Neuronal stem cell (in vitro differentiated cells): ENCODE measurements around the gene DLST.

Source experiments
- DNase-seq: peaks from one replicate; pipeline ENCODE4 v3.0.0-alpha.2; 2013; ENCODE audit warnings: low spot score
- H2AFZ ChIP-seq: one replicate; pipeline ENCODE4 v1.6.1; 2013; ENCODE audit warnings: mild to moderate bottlenecking, low read length, inconsistent platforms
- H2AK5ac ChIP-seq: 2 replicates; pipeline ENCODE4 v1.6.1; 2013; ENCODE audit warnings: low read depth, mild to moderate bottlenecking, inconsistent platforms, low read length, moderate library complexity, mixed read lengths
- H2BK120ac ChIP-seq: 2 replicates; pipeline ENCODE4 v1.6.1; 2013; ENCODE audit warnings: low read depth, mild to moderate bottlenecking, inconsistent platforms, low read length, moderate library complexity, mixed read lengths
- H2BK12ac ChIP-seq: one replicate; pipeline ENCODE4 v1.6.1; 2013; ENCODE audit warnings: low read length, inconsistent platforms
- H2BK15ac ChIP-seq: 2 replicates; pipeline ENCODE4 v1.6.1; 2013; ENCODE audit warnings: mild to moderate bottlenecking, low read length, inconsistent platforms, mixed read lengths
- H2BK5ac ChIP-seq: one replicate; pipeline ENCODE4 v1.6.1; 2013; ENCODE audit warnings: inconsistent platforms, mild to moderate bottlenecking, low read length, moderate library complexity
- H3K14ac ChIP-seq: one replicate; pipeline ENCODE4 v1.6.1; 2013; ENCODE audit warnings: low read length, inconsistent platforms
- H3K18ac ChIP-seq: 2 replicates; pipeline ENCODE4 v1.6.1; 2013; ENCODE audit warnings: low read length, inconsistent platforms
- H3K23ac ChIP-seq: 2 replicates; pipeline ENCODE4 v1.6.1; 2013; ENCODE audit warnings: low read depth, mild to moderate bottlenecking, mixed read lengths, low read length, inconsistent platforms; ENCODE audit not compliant: poor library complexity
- H3K27ac ChIP-seq: replicated peaks from 3 replicates; pipeline ENCODE4 v1.5.1; 2013; ENCODE audit warnings: low read length, inconsistent platforms
- H3K27me3 ChIP-seq, 3 experiments: 2 replicates each; pipeline ENCODE4 v1.6.1; 2013; ENCODE audit warnings: low read length in 3 of 3, mild to moderate bottlenecking in 2 of 3, inconsistent platforms in 1 of 3, low read depth in 1 of 3, mixed read lengths in 1 of 3, moderate library complexity in 1 of 3; ENCODE audit not compliant: control insufficient read depth in 3 of 3, insufficient read depth in 3 of 3
- H3K36me3 ChIP-seq, 2 donors: replicated peaks in 1 of 2; 2 replicates each; pipeline ENCODE4 v1.6.1; 2013; ENCODE audit warnings: low read length in 2 of 2; ENCODE audit not compliant: control insufficient read depth in 2 of 2, insufficient read depth in 2 of 2
- H3K4ac ChIP-seq: 2 replicates; pipeline ENCODE4 v1.6.1; 2013; ENCODE audit warnings: inconsistent platforms, mild to moderate bottlenecking, low read length, moderate library complexity
- H3K4me1 ChIP-seq, 2 donors: 1 replicate in 1 of 2; 2 replicates in 1 of 2; pipeline ENCODE4 v1.6.1; 2013; ENCODE audit warnings: low read length in 2 of 2, low read depth in 1 of 2; ENCODE audit not compliant: control insufficient read depth in 2 of 2, insufficient read depth in 1 of 2
- H3K4me2 ChIP-seq: one replicate; pipeline ENCODE4 v1.6.1; 2013; ENCODE audit warnings: mild to moderate bottlenecking, low read length, inconsistent platforms; ENCODE audit not compliant: insufficient read depth, poor library complexity, severe bottlenecking
- H3K4me3 ChIP-seq, 2 donors: 2 replicates each; pipeline ENCODE4 v1.5.1; 2013; ENCODE audit warnings: low read length in 2 of 2, mild to moderate bottlenecking in 2 of 2, inconsistent platforms in 1 of 2, moderate library complexity in 1 of 2
- H3K79me1 ChIP-seq: one replicate; pipeline ENCODE4 v1.6.1; 2013; ENCODE audit warnings: low read depth, mild to moderate bottlenecking, inconsistent platforms, low read length, moderate library complexity
- H3K9ac ChIP-seq: one replicate; pipeline ENCODE4 v1.6.1; 2013; ENCODE audit warnings: mild to moderate bottlenecking, low read depth, low read length, inconsistent platforms; ENCODE audit not compliant: poor library complexity
- H3K9me3 ChIP-seq, 2 donors: replicated peaks in 1 of 2; 2 replicates each; pipeline versions ENCODE3 to v1.6.1; 2013; ENCODE audit warnings: low read length in 2 of 2, mild to moderate bottlenecking in 2 of 2, inconsistent platforms in 1 of 2, low read depth in 1 of 2, mixed read lengths in 1 of 2, moderate library complexity in 1 of 2; ENCODE audit not compliant: control insufficient read depth in 2 of 2, insufficient read depth in 1 of 2
- H4K8ac ChIP-seq: one replicate; pipeline ENCODE4 v1.6.1; 2013; ENCODE audit warnings: low read depth, mild to moderate bottlenecking, inconsistent platforms, low read length, moderate library complexity
- H4K91ac ChIP-seq: one replicate; pipeline ENCODE4 v1.6.1; 2013; ENCODE audit warnings: low read length, low read depth, mild to moderate bottlenecking, inconsistent platforms; ENCODE audit not compliant: poor library complexity
- whole genome bisulfite sequencing, 2 donors: extraction: QIAGEN DNeasy Blood & Tissue Kit; methylation state at CpG; one replicate each; pipeline ENCODE4 v1.1.7; 2013; ENCODE audit warnings: missing lambda C conversion rate in 2 of 2, mixed read lengths in 1 of 2; ENCODE audit not compliant: insufficient read length in 2 of 2, insufficient replicate concordance in 1 of 2; ENCODE audit errors: extremely low coverage in 2 of 2; 5-methylcytosine and 5-hydroxymethylcytosine counted together

DLST gene

DNA sequence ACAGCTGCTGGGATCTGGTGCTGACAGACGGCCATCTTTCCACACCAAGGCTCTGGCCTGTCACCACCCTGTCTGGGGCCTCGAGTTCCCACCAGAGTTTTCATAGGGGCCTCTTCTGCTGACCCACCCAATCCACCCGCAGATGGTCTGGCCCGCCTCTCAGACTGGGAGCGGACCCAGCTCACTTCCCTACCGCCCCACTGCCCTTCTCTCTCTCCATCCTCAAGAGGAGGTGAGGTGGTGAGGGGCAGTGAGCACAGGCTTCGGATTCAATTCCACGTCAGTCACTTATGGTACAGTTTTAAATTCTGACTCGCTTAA lies 53.6 kb downstream of the DLST start:
- WGBS, 2 donors: no CpG with 5 or more reads among the region's 9 CpGs

GRCh38 chr14:74936151-74936550 lies 54.4 kb downstream of the DLST start:
- Histone ChIP-seq H3K9ac (no peak overlapping the region), H2BK5ac (no peak overlapping the region), H2BK120ac (no peak overlapping the region), H2BK12ac (no peak overlapping the region), H3K18ac (no peak overlapping the region), H3K4me1 (peaks cover 8 to 9% of the 10 kb centered on the region in 2 donors), H3K79me1 (no peaks in the 10 kb centered on the region), H2AK5ac (no peak overlapping the region), H3K27ac (no peak overlapping the region), H4K91ac (no peak overlapping the region), H3K23ac (no peak overlapping the region), H2BK15ac (no peak overlapping the region), H3K9me3 (no peaks in the 10 kb centered on the region), H4K8ac (no peak overlapping the region), H3K4ac (no peak overlapping the region), H2AFZ (no peak overlapping the region), H3K14ac (no peak overlapping the region), H3K4me3 (no peak overlapping the region), H3K27me3 (peaks cover 0 to 29% (median 0%) of the 10 kb centered on the region in 3 experiments), H3K36me3 (no peaks in the 10 kb centered on the region), H3K4me2 (no peak overlapping the region)
- WGBS, 2 donors: no CpG with 5 or more reads among the region's 11 CpGs
- DNase-seq: no peak

More for the DNA sequence above, 53.6 kb downstream of the DLST start:
- Histone ChIP-seq H2BK5ac (peak overlapping the region; percentile 53), H3K4me3 (no peak overlapping the region), H3K14ac (peak overlapping the region; percentile 38), H3K27me3 (peaks cover 0 to 29% (median 0%) of the 10 kb centered on the region in 3 experiments), H3K4ac (no peak overlapping the region), H3K23ac (no peak overlapping the region), H3K79me1 (no peaks in the 10 kb centered on the region), H3K36me3 (no peaks in the 10 kb centered on the region), H4K8ac (no peak overlapping the region), H2AK5ac (no peak overlapping the region), H3K9me3 (no peaks in the 10 kb centered on the region), H3K4me1 (peaks cover 8 to 9% of the 10 kb centered on the region in 2 donors), H3K4me2 (no peak overlapping the region), H2BK12ac (peak overlapping the region; percentile 41), H3K27ac (no peak overlapping the region), H3K18ac (no peak overlapping the region), H4K91ac (no peak overlapping the region), H3K9ac (peak overlapping the region; percentile 44), H2BK15ac (no peak overlapping the region), H2BK120ac (no peak overlapping the region), H2AFZ (peak overlapping the region; percentile 79)
- DNase-seq: no peak

DNA sequence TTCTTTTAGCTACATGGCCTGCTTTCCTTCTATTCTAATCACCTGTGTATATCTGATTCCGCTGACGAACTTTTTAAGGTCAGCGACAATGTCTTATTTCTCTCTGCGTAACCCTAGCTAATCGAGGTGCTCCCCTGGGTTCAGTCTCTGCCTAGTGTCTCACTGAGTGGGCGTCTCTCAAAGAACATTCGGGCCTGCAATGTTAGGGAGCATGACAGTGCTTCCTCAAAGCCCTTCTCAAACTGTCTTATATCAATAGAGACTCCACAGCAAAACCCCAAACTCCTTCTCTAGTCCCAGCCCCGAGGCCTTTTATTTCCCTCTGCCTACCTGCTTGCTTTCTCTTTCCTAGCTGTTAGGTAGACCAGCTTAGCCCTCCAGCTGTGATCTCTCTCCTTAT lies 55.0 kb downstream of the DLST start:
- no peak overlapping the region for H3K23ac ChIP-seq
- H3K9ac ChIP-seq: no peak overlapping the region
- no peak overlapping the region for H3K27ac ChIP-seq
- H2BK5ac ChIP-seq: no peak overlapping the region
- WGBS, 2 donors: no CpG with 5 or more reads among the region's 8 CpGs
- no peak overlapping the region for H2BK12ac ChIP-seq
- H3K9me3 ChIP-seq: no peaks in the 10 kb centered on the region
- peaks cover 9 to 12% of the 10 kb centered on the region in 2 donors for H3K4me1 ChIP-seq
- no peaks in the 10 kb centered on the region for H3K79me1 ChIP-seq
- H3K4me2 ChIP-seq: no peak overlapping the region
- H4K8ac ChIP-seq: no peak overlapping the region
- DNase-seq: no peak
- H2BK120ac ChIP-seq: no peak overlapping the region
- peaks cover 0 to 29% (median 0%) of the 10 kb centered on the region in 3 experiments for H3K27me3 ChIP-seq
- H3K18ac ChIP-seq: no peak overlapping the region
- H3K4ac ChIP-seq: no peak overlapping the region
- no peak overlapping the region for H2AK5ac ChIP-seq
- no peak overlapping the region for H2BK15ac ChIP-seq
- H4K91ac ChIP-seq: no peak overlapping the region
- no peaks in the 10 kb centered on the region for H3K36me3 ChIP-seq
- H3K14ac ChIP-seq: no peak overlapping the region
- no peak overlapping the region for H3K4me3 ChIP-seq
- no peak overlapping the region for H2AFZ ChIP-seq

DNA sequence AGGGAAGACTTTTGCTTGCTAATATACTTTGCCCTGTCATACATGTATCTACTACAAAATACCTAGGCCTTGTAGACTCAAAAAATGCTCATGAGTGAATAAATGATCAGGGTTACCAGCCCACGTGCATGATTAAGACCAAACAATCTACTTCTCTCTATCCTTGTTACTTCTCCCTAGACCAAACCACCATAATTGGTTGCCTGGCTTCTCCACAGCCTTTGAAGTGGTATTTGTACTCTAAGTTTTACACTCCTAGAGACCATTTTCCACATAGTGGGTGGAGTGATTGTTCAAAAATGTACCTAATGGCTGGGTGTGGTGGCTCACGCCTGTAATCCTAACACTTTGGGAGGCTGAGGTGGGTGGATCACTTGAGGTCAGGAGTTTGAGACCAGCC lies 55.5 kb downstream of the DLST start:
- no peaks in the 10 kb centered on the region for H3K9me3 ChIP-seq
- H3K4me3 ChIP-seq: no peak overlapping the region
- H2AFZ ChIP-seq: no peak overlapping the region
- no peak overlapping the region for H3K4ac ChIP-seq
- no peak overlapping the region for H2BK15ac ChIP-seq
- no peak overlapping the region for H3K23ac ChIP-seq
- H4K8ac ChIP-seq: no peak overlapping the region
- no peak overlapping the region for H3K27ac ChIP-seq
- H2BK120ac ChIP-seq: no peak overlapping the region
- no CpG with 5 or more reads among the region's 2 CpGs for WGBS, 2 donors
- H3K14ac ChIP-seq: no peak overlapping the region
- H3K27me3 ChIP-seq: peaks cover 0 to 29% (median 0%) of the 10 kb centered on the region in 3 experiments
- H4K91ac ChIP-seq: no peak overlapping the region
- no peak for DNase-seq
- H3K79me1 ChIP-seq: no peaks in the 10 kb centered on the region
- no peak overlapping the region for H2AK5ac ChIP-seq
- no peak overlapping the region for H2BK5ac ChIP-seq
- H2BK12ac ChIP-seq: no peak overlapping the region
- H3K9ac ChIP-seq: no peak overlapping the region
- peaks cover 11 to 14% of the 10 kb centered on the region in 2 donors for H3K4me1 ChIP-seq
- no peak overlapping the region for H3K4me2 ChIP-seq
- no peaks in the 10 kb centered on the region for H3K36me3 ChIP-seq
- H3K18ac ChIP-seq: no peak overlapping the region
